ENCODE measurements around the gene RIT2.
"Not testable (repeated sequence)": the region's sequence is repeated elsewhere in the genome, so short reads cannot be mapped to it uniquely, and the experiment has no call there.

RIT2 gene

DNA sequence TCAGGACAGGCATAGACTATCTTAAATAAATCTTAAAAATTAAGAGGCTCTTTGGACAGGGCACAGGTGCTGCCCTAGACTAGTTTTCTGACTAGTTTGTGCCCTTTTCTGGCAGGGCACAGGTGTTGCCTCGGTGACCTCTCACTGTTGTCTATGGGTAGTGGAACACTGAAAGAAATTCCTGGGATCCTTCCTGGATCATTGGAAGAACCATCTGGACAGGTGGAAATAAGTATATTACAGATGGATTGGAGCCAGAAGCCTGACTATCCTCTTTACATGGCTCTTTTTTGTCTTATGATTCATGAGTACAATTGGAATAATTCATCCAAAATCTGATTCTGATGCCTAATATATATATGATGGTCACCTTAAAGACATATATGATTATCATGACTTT, 286.6 kb downstream of the RIT2 start:
- no peaks in the 10 kb centered on the region for H3K27me3 ChIP-seq
- H3K9me3 ChIP-seq (replicated peaks in 1 of 11): no peaks in the 10 kb centered on the region
- TF ChIP-seq Cebpa-rat (IDR thresholded peaks at IDR 0.05): no peak
- H3K9ac ChIP-seq: no peak overlapping the region
- peaks cover 0 to 5% (median 0%) of the 10 kb centered on the region in 10 experiments; a peak in 1 of 20 replicates for H3K4me1 ChIP-seq
- no peaks in the 10 kb centered on the region for H3K36me3 ChIP-seq
- H4K20me1 ChIP-seq: no peaks in the 10 kb centered on the region
- no peak overlapping the region for H3K4me2 ChIP-seq
- H3K27ac ChIP-seq: no peak overlapping the region
- no peak overlapping the region for H3K4me3 ChIP-seq

DNA sequence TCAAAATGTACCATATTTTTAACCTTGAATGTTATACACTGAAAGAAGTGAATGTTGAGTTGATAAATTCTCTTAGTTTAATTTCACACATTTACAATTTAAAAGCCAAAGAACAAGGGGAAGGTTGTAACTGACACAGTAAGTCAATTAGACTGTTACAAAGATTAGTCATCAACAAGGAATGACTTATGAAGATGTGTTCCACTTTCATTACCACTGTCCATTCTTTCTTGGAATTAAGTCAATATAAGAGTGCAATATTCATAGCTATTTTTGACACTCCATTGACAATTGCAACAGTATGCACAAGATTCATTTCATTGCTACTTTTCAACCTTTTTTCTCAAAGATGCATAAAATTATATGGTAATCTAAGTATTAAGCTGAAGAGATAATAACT, 291.3 kb downstream of the RIT2 start:
- no peak for TF ChIP-seq Cebpa-rat (IDR thresholded peaks at IDR 0.05)
- no peak overlapping the region for H3K4me2 ChIP-seq

DNA sequence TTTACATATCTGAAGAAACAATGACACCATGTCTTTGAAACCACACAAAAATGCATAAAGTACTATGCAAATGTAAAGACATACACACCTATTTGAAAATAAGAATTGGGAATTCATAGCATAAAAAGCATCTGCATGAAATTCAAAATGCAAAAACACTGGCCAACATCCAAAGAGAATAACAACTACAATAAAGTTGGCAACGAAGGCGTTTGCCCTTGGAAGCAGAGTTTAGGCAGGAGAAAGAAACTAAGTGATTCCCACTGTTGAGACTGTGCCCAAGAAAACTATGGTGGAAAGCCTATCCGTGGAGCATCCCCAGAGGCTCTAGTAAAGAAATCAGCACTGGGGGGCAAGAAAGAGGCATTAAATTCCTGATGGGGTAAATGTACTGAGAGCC, 292.8 kb downstream of the RIT2 start:
- no peak for TF ChIP-seq Cebpa-rat (IDR thresholded peaks at IDR 0.05)
- Histone ChIP-seq H3K9me3 (replicated peaks in 1 of 11) (no peaks in the 10 kb centered on the region), H3K4me2 (no peak overlapping the region), H3K4me3 (no peak overlapping the region), H4K20me1 (no peaks in the 10 kb centered on the region), H3K4me1 (no peaks in the 10 kb centered on the region), H3K27ac (no peak overlapping the region), H3K27me3 (no peaks in the 10 kb centered on the region), H3K36me3 (no peaks in the 10 kb centered on the region), H3K9ac (no peak overlapping the region)

More for the DNA sequence above, 291.3 kb downstream of the RIT2 start:
- Histone ChIP-seq H3K9ac (no peak overlapping the region), H3K27ac (no peak overlapping the region), H3K36me3 (no peaks in the 10 kb centered on the region), H4K20me1 (no peaks in the 10 kb centered on the region), H3K4me3 (no peak overlapping the region), H3K4me1 (no peaks in the 10 kb centered on the region), H3K27me3 (no peaks in the 10 kb centered on the region), H3K9me3 (replicated peaks in 1 of 11) (no peaks in the 10 kb centered on the region)

DNA sequence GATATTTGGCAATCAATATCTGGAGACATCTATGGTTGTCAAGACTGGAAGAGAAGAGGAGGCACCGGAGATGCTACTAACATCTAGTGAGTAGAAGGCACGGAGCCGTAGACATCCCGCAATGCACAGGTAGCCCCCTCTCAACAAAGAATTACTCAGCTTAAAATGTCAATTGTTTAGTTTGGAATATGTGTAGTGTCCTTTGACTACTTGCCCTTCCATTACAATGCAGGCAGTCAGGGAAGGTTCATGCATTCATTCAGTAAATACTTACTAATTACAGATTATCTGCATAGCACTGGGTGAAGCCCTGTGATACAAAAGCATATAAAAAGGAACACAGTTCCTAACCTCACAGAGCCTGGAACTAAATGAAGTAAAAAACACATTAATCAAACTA, 294.0 kb downstream of the RIT2 start:
- Histone ChIP-seq H3K9me3 (replicated peaks in 1 of 11) (no peaks in the 10 kb centered on the region), H3K4me2 (no peak overlapping the region), H3K36me3 (no peaks in the 10 kb centered on the region), H4K20me1 (no peaks in the 10 kb centered on the region), H3K9ac (no peak overlapping the region), H3K27ac (no peak overlapping the region), H3K4me3 (no peak overlapping the region), H3K4me1 (no peaks in the 10 kb centered on the region), H3K27me3 (no peaks in the 10 kb centered on the region)
- TF ChIP-seq Cebpa-rat (IDR thresholded peaks at IDR 0.05): no peak

DNA sequence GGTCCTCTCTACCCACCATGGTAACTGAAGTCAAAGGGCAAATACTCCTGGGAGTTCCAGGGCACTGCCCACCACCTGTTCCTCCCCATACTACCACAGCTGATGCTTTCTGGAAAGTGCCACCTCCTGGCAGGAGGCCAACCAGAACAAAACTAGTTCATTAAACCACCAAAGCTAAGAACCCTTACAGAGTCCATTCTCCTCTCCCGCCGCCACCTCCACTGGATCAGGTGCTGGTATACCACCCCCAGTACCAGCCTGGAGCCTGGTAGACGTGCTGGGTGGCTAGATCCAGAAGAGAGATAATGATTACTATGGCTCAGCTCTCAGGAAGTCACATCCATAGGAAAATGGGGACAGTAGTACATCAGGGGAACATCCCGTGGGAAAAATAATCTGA, 300.9 kb downstream of the RIT2 start:
- Histone ChIP-seq H4K20me1 (no peaks in the 10 kb centered on the region), H3K4me3 (no peak overlapping the region), H3K27me3 (no peaks in the 10 kb centered on the region), H3K4me2 (peak overlapping the region in 5 of 11 experiments; percentile 6 to 20 (median 19); a peak in 3 of 22 replicates), H3K9me3 (replicated peaks in 1 of 11) (no peaks in the 10 kb centered on the region), H3K4me1 (peaks cover 0 to 7% (median 0%) of the 10 kb centered on the region in 10 experiments; a peak in 4 of 20 replicates), H3K36me3 (no peaks in the 10 kb centered on the region), H3K9ac (no peak overlapping the region), H3K27ac (no peak overlapping the region)
- TF ChIP-seq Cebpa-rat (IDR thresholded peaks at IDR 0.05): no peak

DNA sequence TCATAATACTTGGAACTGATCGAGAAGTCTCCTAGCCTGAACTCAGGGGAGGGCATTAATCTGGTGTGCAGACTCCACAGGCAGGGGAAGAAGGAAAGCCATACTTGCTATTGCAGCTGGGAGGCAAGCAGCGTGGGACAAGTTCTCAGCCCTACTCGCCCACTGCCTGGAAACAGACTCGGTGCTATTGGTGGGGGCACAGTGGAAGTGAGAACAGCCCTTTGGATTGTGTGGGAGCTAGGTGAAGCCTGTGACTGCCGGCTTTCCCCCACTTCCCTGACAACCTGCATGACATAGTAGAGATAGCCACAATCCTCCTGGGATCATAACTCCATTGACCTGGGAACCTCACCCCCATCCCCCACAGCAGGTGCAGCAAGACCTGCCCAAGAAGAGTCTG, 301.3 kb downstream of the RIT2 start:
- Histone ChIP-seq H3K27ac (no peak overlapping the region), H3K9me3 (replicated peaks in 1 of 11) (no peaks in the 10 kb centered on the region), H3K4me1 (peaks cover 0 to 7% (median 0%) of the 10 kb centered on the region in 10 experiments; a peak in 4 of 20 replicates), H3K36me3 (no peaks in the 10 kb centered on the region), H3K4me3 (no peak overlapping the region), H4K20me1 (no peaks in the 10 kb centered on the region), H3K9ac (no peak overlapping the region), H3K27me3 (no peaks in the 10 kb centered on the region), H3K4me2 (peak overlapping the region in 5 of 11 experiments; percentile 6 to 20 (median 19); a peak in 3 of 22 replicates)
- TF ChIP-seq Cebpa-rat (IDR thresholded peaks at IDR 0.05): no peak

DNA sequence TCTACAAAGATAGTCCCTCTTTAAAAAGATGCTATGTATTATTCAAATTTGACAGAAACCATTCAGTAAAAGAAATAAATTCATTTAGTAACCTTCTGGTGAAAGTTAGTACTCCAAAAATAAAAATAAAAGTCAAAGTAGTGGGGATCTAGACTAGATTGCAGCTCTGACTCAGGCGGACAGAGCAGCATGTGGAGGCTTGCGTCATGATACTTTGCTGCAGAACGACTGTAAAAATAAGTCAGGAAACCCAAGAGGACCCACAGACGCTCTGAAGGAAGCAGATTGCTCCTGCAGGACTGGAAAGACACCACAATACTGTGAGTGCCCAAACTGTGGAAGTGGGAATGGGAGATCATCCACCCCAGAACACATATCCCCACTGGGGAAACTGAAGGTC, 301.9 kb downstream of the RIT2 start:
- Histone ChIP-seq H3K4me3 (no peak overlapping the region), H3K9ac (no peak overlapping the region), H3K9me3 (replicated peaks in 1 of 11) (no peaks in the 10 kb centered on the region), H4K20me1 (no peaks in the 10 kb centered on the region), H3K4me1 (peaks cover 0 to 7% (median 0%) of the 10 kb centered on the region in 10 experiments; a peak in 4 of 20 replicates), H3K36me3 (no peaks in the 10 kb centered on the region), H3K27ac (no peak overlapping the region), H3K4me2 (no peak overlapping the region), H3K27me3 (no peaks in the 10 kb centered on the region)
- TF ChIP-seq Cebpa-rat (IDR thresholded peaks at IDR 0.05): no peak

DNA sequence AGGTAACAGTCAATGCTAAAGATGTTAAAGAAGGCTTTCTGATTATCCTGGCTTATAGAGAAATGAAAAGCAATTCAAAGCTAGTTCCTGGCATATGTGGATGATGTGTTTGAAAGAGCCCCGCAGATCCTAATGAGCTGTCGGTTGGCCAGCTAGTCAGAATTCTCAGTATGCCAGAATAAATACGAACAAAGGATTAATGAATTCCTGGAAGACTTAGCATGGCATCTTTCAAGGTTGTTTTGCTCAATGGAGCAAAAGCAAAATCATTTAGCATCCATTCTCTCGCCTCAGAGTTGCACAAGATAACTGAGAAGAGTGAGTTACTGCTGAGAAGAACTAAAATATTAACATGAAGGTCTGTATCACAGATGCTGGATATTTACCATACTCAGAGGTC, 307.6 kb downstream of the RIT2 start:
- H3K4me2 ChIP-seq: no peak overlapping the region
- H3K27me3 ChIP-seq: no peaks in the 10 kb centered on the region
- H3K9me3 ChIP-seq (replicated peaks in 1 of 11): no peaks in the 10 kb centered on the region
- H3K4me3 ChIP-seq: no peak overlapping the region
- no peaks in the 10 kb centered on the region for H4K20me1 ChIP-seq
- H3K4me1 ChIP-seq: no peaks in the 10 kb centered on the region
- no peaks in the 10 kb centered on the region for H3K36me3 ChIP-seq
- H3K9ac ChIP-seq: no peak overlapping the region
- no peak for TF ChIP-seq Cebpa-rat (IDR thresholded peaks at IDR 0.05)
- H3K27ac ChIP-seq: no peak overlapping the region

DNA sequence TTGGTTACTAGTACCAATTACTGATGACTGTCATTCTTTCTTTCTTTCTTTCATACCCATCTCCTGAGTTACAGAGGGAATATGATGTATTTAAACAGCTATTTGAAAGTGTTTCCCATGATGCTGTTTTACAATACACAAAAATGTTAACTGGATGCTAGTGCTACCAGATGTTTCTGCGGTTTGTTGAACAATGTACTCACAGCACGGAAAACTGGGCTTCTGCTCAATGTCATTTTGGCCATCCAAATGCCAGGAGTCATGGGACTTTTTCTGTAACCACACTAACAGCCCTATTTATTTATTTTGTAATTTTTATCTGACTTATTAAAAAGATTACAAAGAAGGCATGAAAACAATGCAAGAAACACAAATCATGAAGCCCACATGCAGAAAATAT, 313.8 kb downstream of the RIT2 start:
- H3K4me2 ChIP-seq: no peak overlapping the region
- no peak overlapping the region for H3K4me3 ChIP-seq
- no peak for TF ChIP-seq Cebpa-rat (IDR thresholded peaks at IDR 0.05)
- H3K9me3 ChIP-seq (replicated peaks in 1 of 11): no peaks in the 10 kb centered on the region
- no peaks in the 10 kb centered on the region for H3K4me1 ChIP-seq
- no peaks in the 10 kb centered on the region for H3K36me3 ChIP-seq
- no peaks in the 10 kb centered on the region for H4K20me1 ChIP-seq
- no peak overlapping the region for H3K27ac ChIP-seq
- H3K27me3 ChIP-seq: no peaks in the 10 kb centered on the region
- H3K9ac ChIP-seq: no peak overlapping the region

DNA sequence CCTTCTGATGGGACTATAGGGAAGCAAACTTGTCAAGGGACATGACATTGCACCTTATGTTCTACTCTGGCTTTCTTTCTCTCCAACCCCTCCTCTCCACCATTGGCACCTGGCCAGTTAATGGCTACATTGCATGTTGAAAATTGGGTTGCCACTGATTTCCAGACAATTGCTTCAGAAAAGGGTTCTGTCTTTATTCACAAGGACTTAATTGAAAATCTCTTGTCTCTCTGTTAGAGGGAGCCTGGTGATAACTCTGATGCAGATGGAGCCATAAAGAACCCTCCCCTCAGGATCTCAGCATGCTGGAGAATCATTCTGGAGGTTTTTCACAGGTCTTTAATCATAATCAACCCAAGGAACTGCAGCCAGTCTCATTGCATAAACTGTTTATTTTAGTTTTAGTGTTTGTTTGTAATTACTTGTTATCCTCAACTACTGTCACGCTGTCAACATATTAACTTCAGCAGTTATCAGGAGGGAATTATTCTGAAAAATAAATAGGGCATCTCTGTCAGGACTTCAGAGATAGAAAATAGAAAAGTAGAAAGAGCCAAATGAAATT, 316.8 kb downstream of the RIT2 start:
- H3K9me3 ChIP-seq (replicated peaks in 1 of 11): peaks cover 0 to 11% (median 6%) of the 10 kb centered on the region in 11 experiments; a peak in 9 of 22 replicates
- no peaks in the 10 kb centered on the region for H4K20me1 ChIP-seq
- H3K9ac ChIP-seq: no peak overlapping the region
- no peak overlapping the region for H3K4me2 ChIP-seq
- H3K27me3 ChIP-seq: no peaks in the 10 kb centered on the region
- H3K27ac ChIP-seq: no peak overlapping the region
- no peaks in the 10 kb centered on the region for H3K4me1 ChIP-seq
- no peak for TF ChIP-seq Cebpa-rat (IDR thresholded peaks at IDR 0.05)
- no peak overlapping the region for H3K4me3 ChIP-seq
- H3K36me3 ChIP-seq: no peaks in the 10 kb centered on the region

DNA sequence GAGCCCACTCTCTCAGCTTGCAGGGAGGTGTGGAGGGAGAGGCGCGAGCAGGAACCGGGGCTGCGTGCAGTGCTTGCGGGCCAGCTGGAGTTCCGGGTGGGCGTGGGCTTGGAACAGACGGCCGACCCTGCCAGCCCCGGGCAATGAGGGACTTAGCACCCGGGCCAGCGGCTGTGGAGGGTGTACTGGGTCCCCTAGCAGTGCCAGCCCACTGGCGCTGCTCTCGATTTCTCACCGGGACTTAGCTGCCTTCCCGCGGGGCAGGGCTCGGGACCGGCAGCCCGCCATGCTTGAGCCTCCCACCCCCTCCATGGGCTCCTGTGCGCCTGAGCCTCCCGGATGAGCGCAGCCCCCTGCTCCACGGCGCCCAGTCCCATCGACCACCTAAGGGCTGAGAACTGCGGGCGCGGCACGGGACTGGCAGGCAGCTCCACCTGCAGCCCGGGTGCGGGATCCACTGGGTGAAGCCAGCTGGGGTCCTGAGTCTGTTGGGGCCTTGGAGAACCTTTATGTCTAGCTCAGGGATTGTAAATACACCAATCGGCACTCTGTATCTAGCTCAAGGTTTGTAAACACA, 320.2 kb downstream of the RIT2 start:
- H3K27ac ChIP-seq, H3K4me3 ChIP-seq, H3K4me1 ChIP-seq, H3K4me2 ChIP-seq, H3K27me3 ChIP-seq, H3K9ac ChIP-seq, H3K36me3 ChIP-seq, H4K20me1 ChIP-seq: not testable (repeated sequence)
- peaks cover 0 to 11% (median 6%) of the 10 kb centered on the region in 11 experiments; a peak in 9 of 22 replicates for H3K9me3 ChIP-seq (replicated peaks in 1 of 11)

All from BLaER1 treated with 17β-estradiol and CSF1 and Interleukin-3, amounts not matched to agents 10 nM and 100 nM (cell line).